CD4-positive, alpha-beta T cell treated with Interleukin-4 for 4 hours (primary cell): ENCODE data around the gene HIVEP2.
A peak's percentile ranks its signal among the peaks of the same experiment; 100 is the strongest.
"Not testable (repeated sequence)": the region's sequence is repeated elsewhere in the genome, so short reads cannot be mapped to it uniquely, and the experiment has no call there.

Source experiments
- DNase-seq: peaks from one replicate; pipeline ENCODE4 v3.0.0-alpha.2; 2020

The HIVEP2 gene

GRCh38 chr6:142945049-142945445, at the start of gene HIVEP2:
TSS of gene HIVEP2 (minus strand) at chr6:142945176. CDS start at chr6:142774738, 170,438 bp downstream.
- DNase-seq, result peak; percentile 81

- DNase-seq, result no peak
These were observed 49.0 kb upstream of the HIVEP2 start for GRCh38 chr6:142993977-142994376.

- DNase-seq, result no peak
These were observed 42.5 kb upstream of the HIVEP2 start for GRCh38 chr6:142987490-142987889.

GRCh38 chr6:142985281-142985680, 40.3 kb upstream of the HIVEP2 start:
- no peak for DNase-seq

GRCh38 chr6:142984386-142984785, 39.4 kb upstream of the HIVEP2 start:
- no peak for DNase-seq

- DNase-seq, result peak; percentile 3
These were observed 30.4 kb upstream of the HIVEP2 start for GRCh38 chr6:142975365-142975764.

- DNase-seq, result not testable (repeated sequence)
These were observed 26.0 kb upstream of the HIVEP2 start for GRCh38 chr6:142970941-142971340.

GRCh38 chr6:142968601-142969000, 23.6 kb upstream of the HIVEP2 start:
- no peak for DNase-seq

GRCh38 chr6:142966294-142966693, 21.3 kb upstream of the HIVEP2 start:
- no peak for DNase-seq

- no peak for DNase-seq
These were observed 20.2 kb upstream of the HIVEP2 start for GRCh38 chr6:142965164-142965563.

- DNase-seq, result no peak
These were observed 15.1 kb upstream of the HIVEP2 start for GRCh38 chr6:142960098-142960497.

GRCh38 chr6:142958343-142958742, 13.4 kb upstream of the HIVEP2 start:
- no peak for DNase-seq

GRCh38 chr6:142956726-142957125, 11.8 kb upstream of the HIVEP2 start:
- DNase-seq, result no peak

GRCh38 chr6:142954844-142955243, 9.9 kb upstream of the HIVEP2 start:
- no peak for DNase-seq

GRCh38 chr6:142953373-142954273, 8.6 kb upstream of the HIVEP2 start:
- DNase-seq, result peak; percentile 30

- no peak for DNase-seq
These were observed 7.6 kb upstream of the HIVEP2 start for GRCh38 chr6:142952614-142953013.

- DNase-seq, result no peak
These were observed 5.3 kb upstream of the HIVEP2 start for GRCh38 chr6:142950291-142950690.

- no peak for DNase-seq
These were observed 2.9 kb upstream of the HIVEP2 start for GRCh38 chr6:142947714-142948480.

GRCh38 chr6:142946924-142947713, 2.1 kb upstream of the HIVEP2 start:
- peak; percentile 74 for DNase-seq

GRCh38 chr6:142946181-142946923, 1.4 kb upstream of the HIVEP2 start:
- DNase-seq, result peak; percentile 93

- DNase-seq, result peak; percentile 62
These were observed 637 bp upstream of the HIVEP2 start for GRCh38 chr6:142945446-142946180.
